Jurkat, Clone E6-1 (cell line): ENCODE data around the gene C1QBP. TPM values are rescaled to one million over a fixed set of nuclear protein-coding genes. Genes with fewer than 3 reads are reported as not detected.
A peak's percentile ranks its signal among the peaks of the same experiment; 100 is the strongest.

Source experiments
- DNase-seq: peaks from one replicate; pipeline ENCODE4 v3.0.0-alpha.2; 2011; ENCODE audit warnings: low read depth, low spot score
- H3K4me3 ChIP-seq: 2 replicates; pipeline ENCODE4 v1.5.1; 2011; ENCODE audit warnings: mild to moderate bottlenecking, low read length, control low read depth, moderate library complexity
- polyA plus RNA-seq: library from polyadenylated mRNA; unstranded; fragments of >200 nt; gene quantifications from one replicate; pipeline ENCODE4 v1.2.1, GENCODE V29; 2012; ENCODE audit warnings: missing spikeins; ENCODE audit not compliant: insufficient read length, insufficient read depth

C1QBP gene, protein sequence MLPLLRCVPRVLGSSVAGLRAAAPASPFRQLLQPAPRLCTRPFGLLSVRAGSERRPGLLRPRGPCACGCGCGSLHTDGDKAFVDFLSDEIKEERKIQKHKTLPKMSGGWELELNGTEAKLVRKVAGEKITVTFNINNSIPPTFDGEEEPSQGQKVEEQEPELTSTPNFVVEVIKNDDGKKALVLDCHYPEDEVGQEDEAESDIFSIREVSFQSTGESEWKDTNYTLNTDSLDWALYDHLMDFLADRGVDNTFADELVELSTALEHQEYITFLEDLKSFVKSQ
- 764 TPM for polyA plus RNA-seq

DNA sequence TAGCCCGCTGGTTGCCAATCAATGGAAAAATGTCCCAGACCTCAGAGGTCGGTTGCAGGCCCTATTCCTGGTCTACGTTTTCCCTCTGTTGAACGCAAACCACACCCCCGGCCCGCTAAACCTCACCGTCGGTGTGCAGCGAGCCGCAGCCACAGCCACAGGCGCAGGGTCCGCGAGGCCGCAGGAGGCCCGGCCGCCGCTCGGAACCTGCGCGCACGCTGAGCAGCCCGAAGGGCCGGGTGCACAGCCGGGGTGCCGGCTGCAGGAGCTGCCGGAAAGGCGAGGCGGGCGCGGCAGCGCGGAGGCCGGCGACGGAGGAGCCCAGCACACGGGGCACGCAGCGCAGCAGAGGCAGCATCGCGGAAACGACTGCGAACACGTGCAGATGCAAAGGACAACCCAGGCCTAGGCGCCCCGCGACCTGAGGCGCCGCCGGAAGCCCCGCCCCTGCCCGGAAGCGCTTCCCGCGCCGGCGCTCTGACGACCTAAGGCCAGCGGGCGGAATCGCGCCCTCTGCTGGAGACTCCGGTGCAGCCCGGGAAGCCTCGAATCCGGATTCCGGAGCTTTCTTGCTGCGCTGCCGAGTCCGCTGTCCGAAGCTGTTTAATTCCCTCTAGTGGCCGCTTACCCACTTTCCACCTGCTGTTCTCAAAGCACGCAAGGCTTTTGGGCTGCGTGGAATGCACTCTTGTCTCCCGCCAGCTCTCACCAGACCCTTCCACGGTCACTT lies at the start of gene C1QBP:
C1QBP (minus strand) TSS at position 440 of the 730 bp plus-strand sequence; CDS start at position 358, 82 bp downstream.
- DNase-seq = peak; percentile 91
- H3K4me3 ChIP-seq = peak within 1 kb of the TSS; percentile 95

DNA sequence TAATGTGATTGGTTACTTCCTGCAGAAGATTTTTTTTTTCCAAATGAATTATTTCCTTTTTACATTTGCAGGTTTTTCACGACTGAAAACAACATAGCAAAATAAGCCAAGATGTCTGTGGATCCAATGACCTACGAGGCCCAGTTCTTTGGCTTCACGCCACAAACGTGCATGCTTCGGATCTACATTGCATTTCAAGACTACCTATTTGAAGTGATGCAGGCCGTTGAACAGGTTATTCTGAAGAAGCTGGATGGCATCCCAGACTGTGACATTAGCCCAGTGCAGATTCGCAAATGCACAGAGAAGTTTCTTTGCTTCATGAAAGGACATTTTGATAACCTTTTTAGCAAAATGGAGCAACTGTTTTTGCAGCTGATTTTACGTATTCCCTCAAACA lies 49.8 kb upstream of the C1QBP start:
- no peak for DNase-seq
- no peak overlapping the region for H3K4me3 ChIP-seq

DNA sequence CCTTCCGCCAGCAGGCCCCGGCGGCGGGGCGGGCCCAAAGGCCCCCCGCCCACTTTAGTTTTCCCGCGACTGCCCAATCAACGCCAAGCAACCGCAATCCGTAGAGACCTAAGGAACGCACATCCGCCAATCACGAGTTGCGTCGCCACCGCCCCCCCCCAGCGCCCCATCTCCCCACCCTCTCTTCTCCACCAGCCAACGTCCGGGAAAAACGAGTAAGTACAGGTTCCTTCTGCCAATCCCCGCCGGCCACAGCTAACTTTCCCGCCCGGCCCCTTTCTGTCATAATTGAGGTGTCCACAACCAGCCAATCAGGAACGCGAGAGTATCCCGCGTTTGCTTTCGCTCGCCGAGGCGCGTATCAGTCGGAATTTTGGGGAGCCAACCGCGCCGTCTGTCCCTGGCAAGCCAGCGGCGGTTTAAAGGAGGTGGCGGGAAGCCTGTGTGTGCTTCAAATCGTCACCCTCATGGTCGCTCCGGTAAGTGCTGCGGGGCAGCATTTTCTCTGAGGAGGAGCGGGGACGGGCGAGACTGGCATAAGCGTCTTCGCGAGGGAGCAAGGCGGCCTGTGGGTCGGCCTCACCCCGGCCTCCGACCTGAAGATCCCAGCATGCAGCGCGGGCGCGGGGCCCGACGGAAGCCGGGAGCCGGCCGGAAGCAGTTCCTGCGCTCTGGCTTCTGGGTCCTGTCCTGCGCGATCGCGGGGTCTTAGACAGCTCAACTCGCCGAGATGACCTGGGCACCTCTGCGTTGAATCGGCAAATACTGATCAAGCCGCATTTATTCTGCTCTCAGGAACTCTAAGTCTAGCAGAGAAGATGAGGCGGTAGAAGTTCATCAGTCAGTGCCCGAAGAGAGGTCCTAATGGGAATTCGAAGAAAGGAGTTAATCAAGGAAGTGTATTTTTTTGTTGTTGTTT lies 47.5 kb upstream of the C1QBP start, which contains the start of gene MIS12:
MIS12 (plus strand) TSS at position 361 of the 919 bp plus-strand sequence. CDS start 2,297 bp downstream, outside the sequence.
- DNase-seq = peak; percentile 98

DNA sequence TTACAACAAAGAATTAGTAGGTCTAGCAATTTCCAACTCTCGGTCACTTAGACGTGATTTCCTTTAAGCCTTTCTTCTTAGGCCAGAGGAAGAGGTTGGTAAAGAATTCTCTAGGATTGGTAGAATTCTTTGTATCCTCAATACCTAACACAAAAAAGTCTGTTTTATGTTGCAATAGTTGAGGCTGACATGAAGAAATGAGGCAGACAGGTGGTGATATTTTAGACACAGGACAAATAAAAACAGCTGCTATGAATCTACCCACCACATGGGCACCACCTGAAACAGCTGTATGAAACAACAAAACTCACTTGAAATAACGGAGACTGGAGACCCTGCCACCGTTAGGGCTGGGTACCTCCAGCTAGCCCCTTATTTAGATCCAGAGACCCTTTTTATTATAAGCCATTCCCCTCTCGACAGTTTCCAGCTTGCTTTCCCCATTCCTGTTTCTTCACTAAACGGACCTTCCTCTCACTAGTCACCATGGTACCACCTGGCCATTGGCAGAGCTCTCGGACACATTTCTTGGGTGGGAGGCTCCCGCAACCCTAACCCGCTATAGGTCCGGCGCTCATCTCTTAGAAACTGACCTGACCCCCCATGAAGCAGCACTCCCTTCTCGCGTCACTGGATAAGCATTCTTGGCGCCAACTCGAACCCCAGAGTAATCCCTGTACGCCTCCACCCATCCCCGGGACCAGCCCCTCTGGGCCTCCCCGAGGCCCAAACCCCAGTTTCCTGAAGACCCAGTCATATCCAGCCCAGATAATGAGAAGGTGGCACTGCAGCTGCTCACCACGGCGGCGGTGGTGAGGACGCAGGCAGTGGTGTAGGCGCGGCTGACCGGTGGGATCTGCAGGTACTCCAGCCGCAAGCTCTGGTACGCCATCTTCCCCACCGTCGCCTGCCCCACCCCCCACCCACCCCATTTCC lies 46.6 kb upstream of the C1QBP start, which contains the start of gene DERL2:
DERL2 (minus strand) TSS at position 909 of the 936 bp plus-strand sequence; CDS start at position 892, 17 bp downstream.
- H3K4me3 ChIP-seq = peak within 1 kb of the TSS; percentile 92
- DNase-seq = no peak

More for the DNA sequence above, 47.5 kb upstream of the C1QBP start, which contains the start of gene MIS12:
- peak within 1 kb of the TSS; percentile 92 for H3K4me3 ChIP-seq

DNA sequence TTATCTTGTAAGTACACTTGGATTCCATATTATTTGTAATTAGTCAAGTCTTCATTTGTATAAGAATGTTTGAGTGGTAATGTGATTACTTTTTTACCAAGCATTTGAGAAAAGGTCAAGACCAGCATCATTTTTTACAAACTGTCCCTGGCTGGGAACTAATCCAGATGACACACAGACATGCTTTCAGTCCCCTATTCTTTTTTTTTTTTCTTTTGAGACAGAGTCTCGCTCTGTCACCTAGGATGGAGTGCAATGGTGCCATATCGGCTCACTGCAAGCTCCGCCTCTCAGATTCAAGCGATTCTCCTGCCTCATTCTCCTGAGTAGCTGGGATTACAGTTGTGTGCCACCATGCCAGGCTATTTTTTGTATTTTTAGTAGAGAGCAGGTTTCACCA lies 42.5 kb upstream of the C1QBP start:
- DNase-seq = no peak
- no peak overlapping the region for H3K4me3 ChIP-seq

DNA sequence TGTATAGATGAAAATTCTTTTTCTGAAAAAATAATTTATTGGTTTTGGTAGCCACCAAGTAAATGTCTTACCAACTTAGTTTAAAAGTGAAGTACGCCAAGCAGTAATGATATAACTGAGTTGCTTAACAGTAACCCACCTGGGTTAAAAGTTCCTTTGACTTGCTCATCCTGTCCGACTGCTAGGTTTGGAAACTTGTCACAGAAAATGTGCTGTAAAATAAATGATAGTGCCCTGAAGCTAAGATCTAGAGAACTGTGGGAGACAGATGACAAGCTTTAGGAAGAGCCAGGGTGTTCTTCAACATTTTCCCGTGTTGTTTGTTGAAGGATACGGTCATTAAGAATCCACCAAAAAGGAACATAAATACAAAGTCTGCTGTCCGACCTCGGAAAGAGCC lies 42.0 kb upstream of the C1QBP start:
- DNase-seq = no peak
- H3K4me3 ChIP-seq = no peak overlapping the region

DNA sequence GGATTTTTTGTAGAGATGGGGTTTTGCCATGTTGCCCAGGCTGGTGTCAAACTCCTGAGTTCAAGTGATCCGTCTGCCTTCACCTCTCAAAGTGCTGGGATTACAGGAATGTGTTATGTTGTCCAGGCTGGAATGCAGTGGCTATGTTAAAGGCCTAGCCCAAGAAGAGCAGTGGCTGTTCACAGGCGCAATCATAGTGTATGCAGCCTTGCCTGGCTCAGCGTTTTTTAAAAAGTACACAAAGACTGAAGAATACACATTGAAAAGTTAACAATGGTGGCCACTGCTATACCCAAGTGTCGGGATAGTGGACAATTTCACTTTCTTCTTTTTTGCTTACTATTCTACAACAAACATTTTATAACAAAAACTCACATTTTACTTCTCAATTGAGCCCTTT lies 40.0 kb upstream of the C1QBP start:
- H3K4me3 ChIP-seq = no peak overlapping the region
- no peak for DNase-seq

DNA sequence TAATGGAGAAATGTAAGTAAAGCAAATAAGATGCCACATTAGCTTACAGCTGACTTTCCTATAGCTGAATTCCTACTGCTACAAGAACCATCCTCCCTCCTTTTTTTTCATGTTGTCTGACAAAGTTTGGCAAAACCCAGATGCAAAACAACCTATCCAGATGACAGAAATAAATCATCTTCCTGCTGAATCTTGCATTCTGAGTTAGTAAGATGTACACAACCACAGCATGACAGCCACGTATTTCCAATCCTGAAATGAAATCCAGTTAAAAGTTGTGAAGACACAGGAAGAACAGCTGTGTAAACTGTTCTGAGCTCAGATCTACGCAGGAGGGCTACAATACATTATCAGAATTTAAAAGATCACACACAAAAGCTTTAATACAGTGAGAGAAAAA lies 35.0 kb upstream of the C1QBP start:
- DNase-seq = no peak
- H3K4me3 ChIP-seq = no peak overlapping the region

DNA sequence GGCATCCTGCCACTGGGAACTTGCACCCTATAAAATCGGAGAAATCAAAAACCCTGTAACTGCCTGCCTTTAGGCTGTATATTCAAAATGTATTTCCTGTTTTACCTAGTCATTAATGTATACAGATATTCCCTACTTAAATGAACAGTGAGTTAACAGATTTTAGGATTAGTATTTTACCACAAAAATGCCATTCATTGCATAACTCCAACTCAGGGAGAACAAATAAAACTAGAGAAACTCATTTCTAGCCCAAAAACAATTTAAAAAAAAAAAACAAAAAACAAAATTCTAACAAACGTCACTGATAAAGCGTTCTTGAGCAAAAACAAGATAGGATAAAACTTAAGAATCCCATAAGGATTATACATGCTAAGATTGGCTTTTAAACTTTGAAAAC lies 33.6 kb upstream of the C1QBP start:
- DNase-seq = no peak
- no peak overlapping the region for H3K4me3 ChIP-seq

DNA sequence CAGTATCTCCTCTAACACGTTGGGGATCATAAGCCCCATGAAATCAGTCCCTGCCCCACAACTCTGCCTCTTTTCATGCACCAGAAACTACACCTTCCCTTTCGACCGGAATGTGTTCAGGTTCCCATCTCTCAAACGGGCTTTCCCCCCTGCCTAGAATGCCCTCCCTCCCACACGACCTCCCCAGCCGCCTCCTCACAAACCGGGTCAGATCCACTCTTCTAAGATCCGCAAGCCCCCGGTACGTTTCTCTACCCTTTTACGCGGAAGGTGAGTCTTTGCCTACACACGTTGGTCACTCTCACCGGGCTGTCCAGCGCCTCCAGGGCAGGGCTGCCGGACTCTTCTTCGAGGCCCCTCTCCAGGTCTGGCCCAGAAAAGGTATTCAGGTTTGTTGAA lies 29.1 kb upstream of the C1QBP start:
- DNase-seq = no peak

DNA sequence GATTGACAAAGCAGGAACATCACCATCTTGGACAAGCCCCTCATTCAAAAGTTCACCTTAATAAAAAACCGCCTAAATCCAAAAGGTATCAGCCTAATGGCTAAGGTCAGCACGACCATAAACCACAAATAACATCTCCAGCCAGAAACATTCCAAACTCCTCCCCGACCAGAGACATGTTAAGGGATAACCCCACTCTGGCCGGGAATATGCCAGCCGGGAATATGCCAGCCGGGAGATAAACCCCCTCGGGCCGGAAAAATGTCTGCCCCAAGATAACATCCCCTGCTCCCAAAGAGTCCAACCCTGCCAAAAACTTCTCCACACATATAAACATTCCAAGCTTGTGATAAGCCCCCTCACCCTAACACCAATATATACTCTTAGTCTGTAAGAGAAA lies 28.5 kb upstream of the C1QBP start:
- H3K4me3 ChIP-seq = peak overlapping the region; percentile 91
- no peak for DNase-seq

More for the DNA sequence above, 29.1 kb upstream of the C1QBP start:
- H3K4me3 ChIP-seq = peak overlapping the region; percentile 91

DNA sequence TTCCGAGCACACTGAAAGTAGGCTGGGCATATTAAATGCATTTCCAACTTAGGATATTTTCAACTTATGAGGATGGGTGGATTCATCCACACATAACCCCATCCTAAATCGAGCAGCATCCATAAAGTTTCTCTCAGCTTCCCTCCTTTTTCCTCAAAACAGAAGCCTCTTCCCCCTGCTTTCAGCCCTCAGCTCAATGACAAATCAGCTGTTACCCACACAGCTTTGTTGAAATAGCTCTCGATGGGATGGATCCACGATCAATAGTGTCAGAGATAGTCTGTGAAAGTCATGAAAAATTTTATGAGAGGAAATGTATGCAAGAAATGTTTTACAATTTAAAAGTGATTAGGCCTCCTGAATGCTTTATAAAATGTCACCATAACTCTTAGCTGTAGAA lies 27.3 kb upstream of the C1QBP start:
- no peak for DNase-seq
- no peak overlapping the region for H3K4me3 ChIP-seq

DNA sequence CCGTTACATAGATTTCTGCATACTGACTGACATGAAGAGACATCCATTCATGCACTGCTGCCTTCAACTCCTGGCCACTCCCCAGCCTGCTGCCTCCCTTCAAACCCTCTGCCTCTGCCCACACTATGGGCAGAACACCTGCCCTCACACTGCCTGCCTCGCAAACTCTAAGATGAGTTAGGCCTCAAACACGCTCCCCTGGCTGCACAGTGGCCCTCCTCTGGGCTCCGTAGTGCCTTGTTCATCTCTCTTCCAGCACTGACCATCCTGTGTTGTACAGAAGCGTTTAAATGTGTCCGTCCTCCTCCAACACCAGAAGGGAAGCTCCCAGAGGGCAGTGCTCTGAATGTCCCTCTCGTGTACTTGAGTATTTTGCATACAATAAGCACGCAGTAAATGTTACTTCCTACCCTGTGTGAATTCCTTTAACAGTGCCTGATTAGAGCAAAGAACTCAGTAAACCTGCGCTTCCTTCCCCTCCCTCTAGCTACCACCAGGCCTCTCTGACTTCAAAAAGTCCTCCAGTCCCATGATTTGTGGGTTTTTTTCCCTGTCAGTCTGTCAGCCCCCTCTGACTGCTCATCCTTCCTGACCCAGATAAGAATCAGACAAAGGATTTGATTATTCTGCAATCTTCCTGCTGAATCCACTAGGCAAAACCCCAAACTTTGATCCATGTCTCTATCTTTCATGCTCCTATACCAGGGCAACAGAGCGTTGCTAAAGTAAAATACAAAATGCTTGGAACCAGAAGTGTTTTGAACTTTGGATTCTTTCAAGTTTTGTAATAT lies 26.0 kb upstream of the C1QBP start:
- peak; percentile 31 for DNase-seq

DNA sequence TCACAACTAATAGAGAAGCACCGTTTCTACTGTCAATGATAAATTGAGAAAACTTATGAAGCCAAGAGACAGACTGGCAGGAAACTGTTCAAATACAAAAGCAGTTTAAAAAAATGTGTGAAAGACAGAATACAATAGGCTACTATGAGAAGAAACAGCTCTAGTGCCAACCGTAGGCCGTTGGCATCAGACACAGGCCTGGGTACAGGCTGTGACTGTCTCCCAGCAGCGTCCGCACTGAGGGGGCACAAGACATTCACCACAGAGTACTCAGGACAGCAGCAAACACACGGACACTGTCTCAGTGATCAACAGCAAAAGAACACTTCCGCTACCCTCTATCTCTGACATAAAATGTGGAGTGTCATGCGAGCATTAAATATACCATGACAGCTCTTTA lies 7.8 kb upstream of the C1QBP start:
- no peak overlapping the region for H3K4me3 ChIP-seq
- no peak for DNase-seq

More for the DNA sequence above, 26.0 kb upstream of the C1QBP start:
- no peak overlapping the region for H3K4me3 ChIP-seq

DNA sequence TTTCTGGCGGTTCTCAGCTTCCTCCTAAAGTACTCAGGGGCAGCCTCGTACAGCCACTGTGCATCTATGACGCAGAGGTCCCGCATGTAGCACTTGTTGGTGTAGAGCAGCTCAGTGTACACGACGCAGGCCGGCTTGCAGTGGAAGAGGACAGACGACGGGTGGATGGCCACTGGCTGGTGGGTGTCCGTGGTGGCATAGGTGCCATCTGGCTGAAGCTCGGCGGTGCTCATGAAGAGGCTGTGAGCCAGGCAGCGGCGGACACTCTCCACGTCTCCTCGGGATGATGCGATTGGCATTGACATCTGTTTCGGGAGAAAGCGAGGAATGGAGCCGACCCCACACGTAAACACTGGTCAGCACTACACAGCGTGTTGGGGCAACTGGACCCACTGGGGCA lies 5.3 kb upstream of the C1QBP start:
- no peak for DNase-seq
- H3K4me3 ChIP-seq = no peak overlapping the region

DNA sequence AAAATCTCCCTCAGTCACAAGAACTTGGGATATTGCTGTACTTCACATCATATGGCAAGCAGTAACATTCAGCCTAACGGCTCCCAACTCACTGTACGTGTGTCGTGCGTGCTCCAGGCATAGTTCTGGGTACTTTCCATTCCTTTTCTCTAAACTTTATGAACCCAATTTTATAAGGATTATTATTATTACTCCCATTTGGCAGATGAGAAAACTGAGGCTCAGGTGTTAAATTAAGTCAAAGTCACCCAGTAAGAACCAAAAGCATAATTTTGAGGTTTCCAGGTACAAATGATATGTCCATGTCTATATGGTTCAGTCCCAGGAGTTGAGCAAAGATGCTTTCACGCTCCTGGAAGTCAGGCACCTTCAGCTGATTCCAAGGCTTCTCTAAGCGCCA lies 4.8 kb upstream of the C1QBP start:
- no peak for DNase-seq
- no peak overlapping the region for H3K4me3 ChIP-seq

DNA sequence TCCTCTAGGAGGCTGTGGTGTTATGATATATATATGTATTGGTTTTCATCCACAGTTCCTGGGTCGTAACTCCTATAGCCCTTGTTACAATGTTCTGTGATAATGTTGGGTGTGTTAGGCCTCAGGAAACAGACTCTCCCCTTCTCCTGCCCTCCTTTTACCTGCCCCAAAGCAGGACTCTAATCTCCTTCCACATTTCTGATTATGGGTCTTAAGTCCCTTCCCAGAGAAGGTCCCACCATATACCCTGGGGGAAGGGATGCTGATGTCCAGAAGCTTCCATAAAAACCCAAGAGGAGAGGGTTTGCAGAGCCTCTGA lies 450 bp upstream of the C1QBP start:
- H3K4me3 ChIP-seq = peak overlapping the region; percentile 95
- DNase-seq = no peak
